Trophoblast cell (in vitro differentiated cells and primary cell): ENCODE results near the gene ATP10B.

Experiments
- DNase-seq, 2 donors: peaks; one replicate each; pipeline ENCODE4 v3.0.0-alpha.2; 2016
- H2AFZ ChIP-seq: 2 replicates; pipeline ENCODE4 v1.6.1; 2013; ENCODE audit warnings: low read length, moderate library complexity, mild to moderate bottlenecking; ENCODE audit not compliant: insufficient read depth, poor library complexity
- H2AK5ac ChIP-seq: 2 replicates; pipeline ENCODE4 v1.6.1; 2013; ENCODE audit warnings: mild to moderate bottlenecking, low read length
- H2BK120ac ChIP-seq: 2 replicates; pipeline ENCODE4 v1.6.1; 2013; ENCODE audit warnings: low read length, mild to moderate bottlenecking, moderate library complexity; ENCODE audit not compliant: insufficient read depth, poor library complexity
- H2BK12ac ChIP-seq: 2 replicates; pipeline ENCODE4 v1.6.1; 2013; ENCODE audit warnings: mild to moderate bottlenecking, low read length, moderate library complexity
- H2BK5ac ChIP-seq: 2 replicates; pipeline ENCODE4 v1.6.1; 2013; ENCODE audit warnings: low read length, low read depth, moderate library complexity, mild to moderate bottlenecking; ENCODE audit not compliant: poor library complexity
- H3K14ac ChIP-seq: 2 replicates; pipeline ENCODE4 v1.6.1; 2013; ENCODE audit warnings: mild to moderate bottlenecking, low read length
- H3K18ac ChIP-seq: 2 replicates; pipeline ENCODE4 v1.6.1; 2013; ENCODE audit warnings: mild to moderate bottlenecking, low read length
- H3K23ac ChIP-seq: 2 replicates; pipeline ENCODE4 v1.6.1; 2013; ENCODE audit warnings: low read length
- H3K27ac ChIP-seq: 2 replicates; pipeline ENCODE4 v1.5.1; 2013; ENCODE audit warnings: low read depth, mild to moderate bottlenecking, inconsistent platforms, low read length, moderate library complexity
- H3K27me3 ChIP-seq: 2 replicates; pipeline ENCODE4 v1.6.1; 2013; ENCODE audit warnings: inconsistent platforms, mild to moderate bottlenecking, low read length, moderate library complexity; ENCODE audit not compliant: insufficient read depth
- H3K36me3 ChIP-seq, 2 experiments: 1 replicate in 1 of 2; 2 replicates in 1 of 2; pipeline ENCODE4 v1.6.1; 2013; ENCODE audit warnings: low read length in 2 of 2, mild to moderate bottlenecking in 2 of 2, moderate library complexity in 1 of 2; ENCODE audit not compliant: insufficient read depth in 2 of 2, control insufficient read depth in 1 of 2
- H3K4ac ChIP-seq: 2 replicates; pipeline ENCODE4 v1.6.1; 2013; ENCODE audit warnings: low read depth, mild to moderate bottlenecking, low read length, moderate library complexity
- H3K4me1 ChIP-seq, 2 experiments: 1 replicate in 1 of 2; 2 replicates in 1 of 2; pipeline ENCODE4 v1.6.1; 2013; ENCODE audit warnings: low read length in 2 of 2, mild to moderate bottlenecking in 2 of 2, moderate library complexity in 1 of 2; ENCODE audit not compliant: insufficient read depth in 2 of 2, control insufficient read depth in 1 of 2
- H3K4me2 ChIP-seq: 2 replicates; pipeline ENCODE4 v1.6.1; 2013; ENCODE audit warnings: inconsistent platforms, mild to moderate bottlenecking, low read length, moderate library complexity
- H3K4me3 ChIP-seq: 2 replicates; pipeline ENCODE4 v1.5.1; 2013; ENCODE audit warnings: mild to moderate bottlenecking, low read depth, low read length, inconsistent platforms
- H3K79me1 ChIP-seq: one replicate; pipeline ENCODE4 v1.6.1; 2013; ENCODE audit warnings: low read length
- H3K79me2 ChIP-seq: 2 replicates; pipeline ENCODE4 v1.6.1; 2013; ENCODE audit warnings: low read length, mild to moderate bottlenecking; ENCODE audit not compliant: control insufficient read depth, insufficient read depth, poor library complexity
- H3K9ac ChIP-seq: 2 replicates; pipeline ENCODE4 v1.6.1; 2013; ENCODE audit warnings: mild to moderate bottlenecking, low read length
- H3K9me3 ChIP-seq: 2 replicates; pipeline ENCODE4 v1.6.1; 2013; ENCODE audit warnings: low read depth, mild to moderate bottlenecking, control low read depth, inconsistent platforms, low read length; ENCODE audit not compliant: insufficient read depth
- H4K12ac ChIP-seq: 2 replicates; pipeline ENCODE4 v1.6.1; 2013; ENCODE audit warnings: low read depth, mild to moderate bottlenecking, low read length, moderate library complexity
- H4K8ac ChIP-seq: 2 replicates; pipeline ENCODE4 v1.6.1; 2013; ENCODE audit warnings: low read depth, mild to moderate bottlenecking, low read length, moderate library complexity
- H4K91ac ChIP-seq: one replicate; pipeline ENCODE4 v1.6.1; 2013; ENCODE audit warnings: low read depth, mild to moderate bottlenecking, low read length, moderate library complexity
- WGBS: extraction: QIAGEN DNeasy Blood & Tissue Kit; methylation state at CpG from one replicate; pipeline ENCODE4 v1.1.7; 2013; ENCODE audit warnings: missing lambda C conversion rate; ENCODE audit not compliant: insufficient read length, insufficient coverage; ENCODE audit errors: extremely low coverage; 5-methylcytosine and 5-hydroxymethylcytosine counted together

The ATP10B gene

GRCh38 chr5:160604484-160604883 lies 247.5 kb downstream of the ATP10B start:
- Histone ChIP-seq H3K18ac (no peak overlapping the region), H2BK5ac (no peak overlapping the region), H3K27me3 (no peaks in the 10 kb centered on the region), H2BK12ac (no peak overlapping the region), H3K23ac (no peak overlapping the region), H3K4me3 (no peak overlapping the region), H3K9me3 (no peaks in the 10 kb centered on the region), H3K9ac (no peak overlapping the region), H2BK120ac (no peak overlapping the region), H3K79me2 (no peaks in the 10 kb centered on the region), H3K14ac (no peak overlapping the region), H4K8ac (no peak overlapping the region), H3K27ac (no peak overlapping the region), H3K4ac (no peak overlapping the region), H4K12ac (no peak overlapping the region), H3K79me1 (no peaks in the 10 kb centered on the region), H3K4me2 (no peak overlapping the region), H2AFZ (no peak overlapping the region), H3K36me3 (no peaks in the 10 kb centered on the region), H3K4me1 (no peaks in the 10 kb centered on the region), H2AK5ac (no peak overlapping the region), H4K91ac (no peak overlapping the region)
- no CpG with 5 or more reads among the region's 4 CpGs for WGBS
- no peak for DNase-seq

GRCh38 chr5:160602744-160603143 lies 249.3 kb downstream of the ATP10B start:
- Histone ChIP-seq H3K14ac (no peak overlapping the region), H2BK5ac (no peak overlapping the region), H2BK120ac (no peak overlapping the region), H3K18ac (no peak overlapping the region), H4K12ac (no peak overlapping the region), H3K27me3 (no peaks in the 10 kb centered on the region), H3K79me1 (no peaks in the 10 kb centered on the region), H3K27ac (no peak overlapping the region), H3K4ac (no peak overlapping the region), H2AK5ac (no peak overlapping the region), H3K4me1 (no peaks in the 10 kb centered on the region), H3K4me3 (peak overlapping the region; percentile 28), H3K9me3 (no peaks in the 10 kb centered on the region), H3K79me2 (no peaks in the 10 kb centered on the region), H2AFZ (no peak overlapping the region), H4K8ac (no peak overlapping the region), H2BK12ac (no peak overlapping the region), H3K4me2 (no peak overlapping the region), H3K23ac (no peak overlapping the region), H3K9ac (no peak overlapping the region), H4K91ac (no peak overlapping the region), H3K36me3 (no peaks in the 10 kb centered on the region)
- DNase-seq, result no peak
- WGBS, result no CpG with 5 or more reads among the region's 4 CpGs

GRCh38 chr5:160601046-160601445 lies 251.0 kb downstream of the ATP10B start:
- Histone ChIP-seq H3K4me3 (no peak overlapping the region), H3K79me1 (no peaks in the 10 kb centered on the region), H3K23ac (no peak overlapping the region), H3K18ac (no peak overlapping the region), H2BK12ac (no peak overlapping the region), H3K9me3 (no peaks in the 10 kb centered on the region), H3K79me2 (no peaks in the 10 kb centered on the region), H2BK120ac (no peak overlapping the region), H3K36me3 (no peaks in the 10 kb centered on the region), H4K91ac (no peak overlapping the region), H3K4me2 (no peak overlapping the region), H3K27ac (no peak overlapping the region), H3K4ac (no peak overlapping the region), H3K14ac (no peak overlapping the region), H2AFZ (no peak overlapping the region), H2BK5ac (no peak overlapping the region), H2AK5ac (no peak overlapping the region), H3K4me1 (no peaks in the 10 kb centered on the region), H4K8ac (no peak overlapping the region), H3K9ac (no peak overlapping the region), H4K12ac (no peak overlapping the region), H3K27me3 (no peaks in the 10 kb centered on the region)
- WGBS, result no CpG with 5 or more reads among the region's 1 CpG
- no peak for DNase-seq

GRCh38 chr5:160573318-160573717 lies 278.7 kb downstream of the ATP10B start:
- no peak overlapping the region for H2BK12ac ChIP-seq
- no peak overlapping the region for H3K23ac ChIP-seq
- no peak overlapping the region for H3K14ac ChIP-seq
- no peaks in the 10 kb centered on the region for H3K4me1 ChIP-seq
- no peaks in the 10 kb centered on the region for H3K79me1 ChIP-seq
- no peak overlapping the region for H4K91ac ChIP-seq
- no peak overlapping the region for H3K4me2 ChIP-seq
- no CpG with 5 or more reads among the region's 3 CpGs for WGBS
- no peak for DNase-seq
- H3K27ac ChIP-seq, result no peak overlapping the region
- no peak overlapping the region for H2AFZ ChIP-seq
- H3K4ac ChIP-seq, result no peak overlapping the region
- no peak overlapping the region for H2BK120ac ChIP-seq
- H4K12ac ChIP-seq, result no peak overlapping the region
- no peak overlapping the region for H4K8ac ChIP-seq
- no peak overlapping the region for H3K9ac ChIP-seq
- H3K9me3 ChIP-seq, result no peaks in the 10 kb centered on the region
- H2AK5ac ChIP-seq, result no peak overlapping the region
- H3K79me2 ChIP-seq, result no peaks in the 10 kb centered on the region
- no peaks in the 10 kb centered on the region for H3K36me3 ChIP-seq
- no peak overlapping the region for H2BK5ac ChIP-seq
- no peak overlapping the region for H3K18ac ChIP-seq
- no peak overlapping the region for H3K4me3 ChIP-seq
- H3K27me3 ChIP-seq, result no peaks in the 10 kb centered on the region
